HUES64 (cell line): Measurements from ENCODE around the gene ELOF1.

Experiments
- H3K27ac ChIP-seq: 2 replicates; pipeline ENCODE4 v1.7.0; 2013; ENCODE audit warnings: low read depth, low read length, inconsistent platforms
- H3K27me3 ChIP-seq: 2 replicates; pipeline ENCODE4 v1.6.1; 2013; ENCODE audit warnings: mild to moderate bottlenecking, low read length; ENCODE audit not compliant: insufficient read depth
- H3K36me3 ChIP-seq: 2 replicates; pipeline ENCODE4 v1.6.1; 2013; ENCODE audit warnings: mild to moderate bottlenecking, low read length; ENCODE audit not compliant: insufficient read depth
- H3K4me1 ChIP-seq: 2 replicates; pipeline ENCODE4 v1.6.1; 2013; ENCODE audit warnings: mild to moderate bottlenecking, low read length, moderate library complexity; ENCODE audit not compliant: insufficient read depth
- H3K4me3 ChIP-seq: 2 replicates; pipeline ENCODE4 v1.5.1; 2013; ENCODE audit warnings: mild to moderate bottlenecking, low read length, moderate library complexity
- H3K9ac ChIP-seq: 2 replicates; pipeline ENCODE4 v1.6.1; 2013; ENCODE audit warnings: mild to moderate bottlenecking, low read depth, low read length
- H3K9me3 ChIP-seq: 2 replicates; pipeline ENCODE4 v1.6.1; 2013; ENCODE audit warnings: low read depth, low read length; ENCODE audit not compliant: insufficient read depth
- WGBS: fragments of 150-250, 120-280 bp; methylation state at CpG from one replicate; pipeline ENCODE4 v1.1.7; 2013; ENCODE audit warnings: missing lambda C conversion rate; 5-methylcytosine and 5-hydroxymethylcytosine counted together

Gene ELOF1

DNA sequence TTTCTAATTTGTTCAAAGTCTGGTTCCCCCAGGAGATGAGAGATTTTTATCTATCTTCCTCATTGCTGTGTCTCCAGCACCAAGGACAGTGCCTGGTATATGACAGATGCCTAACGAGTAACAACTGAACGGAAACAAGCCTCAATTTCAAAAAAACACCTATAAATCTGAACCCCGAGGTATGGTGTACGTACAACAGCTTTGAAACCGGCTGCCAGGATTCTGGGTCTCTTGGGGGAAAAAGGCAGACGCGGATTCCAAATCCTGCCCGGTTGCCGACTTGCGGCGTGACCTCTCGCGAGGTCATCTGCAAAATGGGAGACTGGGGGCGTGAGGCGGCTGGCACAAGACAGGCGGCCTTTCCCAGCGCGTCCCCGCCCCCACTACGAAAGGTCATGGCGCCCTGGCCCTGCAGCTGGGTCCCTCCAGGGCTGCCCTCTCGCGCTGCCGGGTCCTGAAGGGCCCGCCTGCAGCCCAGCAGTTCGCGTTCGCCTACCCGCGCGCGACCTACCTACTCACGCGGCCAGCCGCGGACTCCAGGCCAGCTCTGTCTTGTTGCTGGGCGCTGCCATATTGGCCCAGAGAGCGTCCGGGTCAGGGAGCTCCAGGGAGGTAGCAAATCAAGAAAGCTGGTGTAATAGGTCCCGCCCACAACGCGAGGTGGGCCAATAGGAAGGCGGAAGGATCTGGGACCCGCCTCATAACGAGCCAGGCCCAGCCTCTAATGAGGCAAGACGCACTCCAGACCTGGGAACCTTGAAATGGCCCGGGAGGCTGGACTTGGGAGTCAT lies 30.3 kb downstream of the ELOF1 start, which contains the start of gene ECSIT:
Gene ECSIT, minus strand, starts transcription at position 584 of the 791 bp plus-strand sequence. CDS start 9,964 bp downstream, outside the sequence.
- peak within 1 kb of the TSS; percentile 96 for H3K27ac ChIP-seq
- no peaks in the 10 kb centered on the region for H3K9me3 ChIP-seq
- no peaks in the 10 kb centered on the region for H3K27me3 ChIP-seq
- no peaks in the 10 kb centered on the region for H3K4me1 ChIP-seq
- H3K4me3 ChIP-seq = peak within 1 kb of the TSS; percentile 71
- H3K9ac ChIP-seq = peak within 1 kb of the TSS; percentile 92
- WGBS = under 1% methylated on average over 47 of the region's 47 CpGs
- no peaks in the 10 kb centered on the region for H3K36me3 ChIP-seq

DNA sequence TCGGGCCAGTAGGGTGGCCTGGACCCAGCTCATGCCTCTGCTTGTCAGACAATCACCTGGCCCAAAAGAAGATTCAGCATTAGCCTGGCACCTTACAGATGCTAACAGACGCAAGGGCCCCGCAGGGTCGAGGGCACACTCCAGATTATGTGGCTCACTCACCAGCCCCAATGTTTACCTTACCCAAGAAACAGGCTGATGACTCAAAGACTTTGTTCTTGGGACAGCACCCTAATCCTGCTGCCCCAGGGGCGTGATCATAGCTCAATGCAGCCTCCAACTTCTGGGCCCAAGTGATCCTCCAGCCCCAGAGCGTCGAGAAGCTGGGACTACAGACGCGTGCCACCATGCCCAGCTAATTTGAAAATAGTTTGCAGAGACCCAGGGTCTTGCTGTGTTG lies 39.9 kb downstream of the ELOF1 start:
- 96% methylated on average over 9 of the region's 9 CpGs for WGBS
- H3K9me3 ChIP-seq = no peaks in the 10 kb centered on the region
- H3K4me1 ChIP-seq = no peaks in the 10 kb centered on the region
- no peaks in the 10 kb centered on the region for H3K27me3 ChIP-seq
- no peak overlapping the region for H3K4me3 ChIP-seq
- no peak overlapping the region for H3K27ac ChIP-seq
- peaks cover 12% of the 10 kb centered on the region; the same call in 1 of the 2 replicates for H3K36me3 ChIP-seq
- H3K9ac ChIP-seq = no peak overlapping the region

DNA sequence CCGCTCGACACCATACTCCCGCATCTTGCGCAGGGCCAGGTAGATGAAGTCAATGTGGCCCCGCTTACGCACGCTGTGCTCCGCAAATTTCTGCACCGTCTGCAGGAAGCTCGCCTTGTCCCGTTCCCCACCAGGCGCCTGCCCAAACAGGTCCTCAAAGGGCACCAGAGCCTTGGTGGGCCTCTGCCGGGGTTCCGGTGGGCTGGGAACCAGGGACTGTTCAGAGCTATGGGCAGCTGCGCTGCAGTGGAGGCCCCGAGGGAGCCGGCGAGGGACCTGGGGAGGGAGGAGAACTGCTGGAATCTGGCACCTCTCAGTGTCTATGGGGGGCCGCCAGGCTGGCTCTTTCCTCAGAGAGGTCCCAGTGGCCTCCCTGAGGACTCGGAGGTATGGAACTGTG lies 45.1 kb downstream of the ELOF1 start:
- Histone ChIP-seq H3K4me3 (no peak overlapping the region), H3K9ac (no peak overlapping the region), H3K4me1 (no peaks in the 10 kb centered on the region), H3K27me3 (no peaks in the 10 kb centered on the region), H3K27ac (no peak overlapping the region), H3K9me3 (no peaks in the 10 kb centered on the region), H3K36me3 (peaks cover 24% of the 10 kb centered on the region)
- 93% methylated on average over 20 of the region's 20 CpGs for WGBS

DNA sequence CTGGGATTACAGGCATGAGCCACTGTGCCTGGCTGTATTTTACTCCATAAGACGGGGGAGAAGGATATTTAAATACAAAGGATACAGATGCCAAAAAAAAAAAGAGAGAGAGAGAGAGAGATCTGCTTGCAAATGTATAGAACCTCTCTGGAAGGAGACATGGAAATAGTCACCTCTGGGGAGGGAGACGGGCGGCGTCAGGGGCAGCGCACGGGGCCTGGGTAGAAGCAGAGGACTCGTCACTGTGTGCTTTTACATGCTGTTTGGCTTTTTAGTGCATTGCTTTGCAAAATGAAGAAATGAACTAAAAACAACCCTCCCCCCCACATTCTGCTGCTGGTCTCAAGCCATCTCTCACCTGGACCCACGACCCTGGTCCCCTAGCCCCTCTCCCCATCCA lies 48.6 kb downstream of the ELOF1 start:
- H3K27me3 ChIP-seq = no peaks in the 10 kb centered on the region
- H3K9me3 ChIP-seq = no peaks in the 10 kb centered on the region
- peaks cover 16% of the 10 kb centered on the region for H3K36me3 ChIP-seq
- no peak overlapping the region for H3K9ac ChIP-seq
- H3K4me1 ChIP-seq = no peaks in the 10 kb centered on the region
- no peak overlapping the region for H3K4me3 ChIP-seq
- no peak overlapping the region for H3K27ac ChIP-seq
- 93% methylated on average over 8 of the region's 8 CpGs for WGBS

DNA sequence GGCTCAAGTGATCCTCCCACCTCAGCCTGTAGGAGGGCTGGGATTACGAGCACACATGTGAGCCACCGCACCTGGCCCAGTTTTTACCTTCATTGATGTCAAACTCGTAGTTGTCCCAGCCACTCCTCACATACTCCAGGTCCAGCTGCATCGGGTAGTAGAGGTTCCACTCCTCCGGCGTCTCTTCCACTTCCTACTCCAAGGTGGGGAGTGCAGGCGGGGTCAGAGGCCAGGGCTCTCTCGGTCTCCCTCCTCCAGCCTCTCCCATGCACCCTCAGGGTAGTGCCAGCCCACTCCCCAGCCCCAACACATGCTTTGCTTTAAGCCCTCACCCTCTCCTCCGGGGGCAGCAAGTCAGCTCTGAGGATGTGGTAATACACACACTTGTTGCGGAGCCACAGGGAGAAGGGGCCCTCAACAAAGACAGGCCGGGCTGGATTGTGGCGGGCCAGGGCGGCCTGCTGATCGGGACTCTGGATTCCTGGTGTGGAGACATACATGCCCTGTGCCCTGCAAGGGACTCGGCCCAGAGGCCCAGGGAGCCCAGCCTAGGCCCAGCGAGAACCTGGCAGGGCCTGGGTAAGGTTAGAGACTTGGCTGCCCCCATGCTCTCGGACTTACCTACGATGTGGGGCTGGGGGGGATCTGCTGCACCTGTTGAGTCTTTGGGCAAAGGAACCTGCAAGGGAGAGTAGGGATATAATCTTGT lies 51.5 kb downstream of the ELOF1 start:
- H3K9ac ChIP-seq = no peak overlapping the region
- H3K9me3 ChIP-seq = no peaks in the 10 kb centered on the region
- peaks cover 5% of the 10 kb centered on the region; the same call in 1 of the 2 replicates for H3K4me1 ChIP-seq
- no peak overlapping the region for H3K4me3 ChIP-seq
- no peaks in the 10 kb centered on the region for H3K27me3 ChIP-seq
- H3K36me3 ChIP-seq = peaks cover 9% of the 10 kb centered on the region
- no peak overlapping the region for H3K27ac ChIP-seq
- WGBS = 94% methylated on average over 18 of the region's 18 CpGs

DNA sequence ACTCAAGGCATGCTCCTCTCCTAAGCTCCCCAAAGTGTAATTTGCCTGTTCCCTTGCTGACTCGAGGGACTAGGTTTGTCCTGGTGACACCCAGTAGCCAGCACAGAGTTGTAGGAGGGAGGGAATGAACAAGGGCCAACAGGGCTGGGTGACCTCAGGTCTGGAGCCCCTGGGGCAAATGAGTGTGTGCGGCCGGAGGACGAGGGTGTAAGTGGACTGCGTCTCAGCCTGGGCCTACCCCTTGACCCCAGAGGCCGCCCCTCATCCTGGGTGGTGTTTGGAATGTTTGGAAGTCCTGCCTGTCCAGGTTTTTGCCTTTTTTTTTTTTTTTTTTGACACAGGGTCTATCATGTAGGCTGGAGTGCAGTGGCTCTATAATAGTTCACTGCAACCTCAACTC lies 52.1 kb downstream of the ELOF1 start:
- Histone ChIP-seq H3K9ac (no peak overlapping the region), H3K9me3 (no peaks in the 10 kb centered on the region), H3K27ac (no peak overlapping the region), H3K36me3 (peaks cover 5% of the 10 kb centered on the region), H3K4me3 (no peak overlapping the region), H3K4me1 (peaks cover 5% of the 10 kb centered on the region; the same call in 1 of the 2 replicates), H3K27me3 (no peaks in the 10 kb centered on the region)
- WGBS = 92% methylated on average over 6 of the region's 6 CpGs

DNA sequence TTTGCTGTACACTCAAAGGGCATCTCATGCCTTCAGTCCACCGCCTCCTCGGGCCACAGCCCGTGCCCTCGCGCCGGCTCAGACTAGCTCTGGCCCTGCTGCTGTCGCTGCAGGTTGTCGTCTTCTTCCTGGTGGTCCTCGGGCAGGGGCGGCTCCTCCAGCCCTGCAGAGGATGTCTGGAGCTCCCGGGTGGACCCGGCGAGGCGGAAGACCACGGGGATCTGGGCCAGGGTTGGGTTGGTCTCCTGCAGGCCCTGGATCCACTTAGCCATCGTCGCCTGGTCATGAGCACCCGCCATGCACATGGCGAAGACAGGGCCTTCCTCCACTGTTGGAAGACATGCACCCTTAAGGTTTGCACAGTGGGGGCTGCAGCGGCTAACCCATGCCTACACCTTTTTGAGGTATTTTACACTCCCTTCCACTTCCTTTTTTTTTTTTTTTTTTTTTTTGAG lies 52.9 kb downstream of the ELOF1 start:
- Histone ChIP-seq H3K4me3 (peak overlapping the region; percentile 83), H3K4me1 (peaks cover 5% of the 10 kb centered on the region; the same call in 1 of the 2 replicates), H3K27me3 (no peaks in the 10 kb centered on the region), H3K9ac (peak overlapping the region; percentile 93), H3K36me3 (peaks cover 1% of the 10 kb centered on the region), H3K27ac (peak overlapping the region; percentile 15), H3K9me3 (no peaks in the 10 kb centered on the region)
- WGBS = 61% methylated on average over 20 of the region's 20 CpGs

DNA sequence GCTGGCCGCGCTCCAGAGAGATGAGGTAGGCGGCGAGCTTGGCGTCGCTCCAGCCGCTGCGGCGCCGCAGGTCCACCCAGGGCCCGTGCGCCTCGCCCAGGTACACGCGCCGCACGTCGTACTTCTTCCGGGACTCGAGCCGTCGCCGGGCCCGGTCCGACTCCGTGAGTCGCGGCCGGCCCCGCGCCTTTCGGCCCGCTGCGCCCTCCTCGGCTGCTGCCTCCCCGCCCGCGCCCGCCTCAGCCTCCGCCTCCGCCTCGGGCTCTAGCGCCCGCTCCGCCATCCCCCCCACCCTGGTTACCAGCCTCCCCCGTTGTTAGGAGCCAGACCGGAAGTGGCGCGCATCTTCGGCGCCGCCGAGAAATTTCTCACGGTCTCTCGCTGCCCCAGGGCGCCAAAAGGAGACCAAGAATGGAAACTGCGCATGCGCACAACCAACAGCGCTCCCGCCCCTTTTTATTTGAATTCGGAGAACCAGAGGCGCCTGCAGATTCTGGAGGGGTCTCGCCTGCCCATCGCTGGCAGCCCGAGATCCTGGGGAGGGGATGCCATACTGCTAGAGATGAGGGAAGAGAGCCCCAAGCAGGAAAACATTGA lies 53.4 kb downstream of the ELOF1 start, which contains the start of gene ZNF653:
Gene ZNF653, minus strand, starts transcription at position 336 of the 597 bp plus-strand sequence. Its CDS starts 53 bp downstream, at position 283.
- WGBS = under 1% methylated on average over 65 of the region's 65 CpGs
- H3K4me1 ChIP-seq = peaks cover 5% of the 10 kb centered on the region; the same call in 1 of the 2 replicates
- H3K4me3 ChIP-seq = peak within 1 kb of the TSS; percentile 83
- H3K27ac ChIP-seq = peak within 1 kb of the TSS; percentile 95
- peak within 1 kb of the TSS; percentile 93 for H3K9ac ChIP-seq
- H3K36me3 ChIP-seq = no peaks in the 10 kb centered on the region
- no peaks in the 10 kb centered on the region for H3K9me3 ChIP-seq
- no peaks in the 10 kb centered on the region for H3K27me3 ChIP-seq

DNA sequence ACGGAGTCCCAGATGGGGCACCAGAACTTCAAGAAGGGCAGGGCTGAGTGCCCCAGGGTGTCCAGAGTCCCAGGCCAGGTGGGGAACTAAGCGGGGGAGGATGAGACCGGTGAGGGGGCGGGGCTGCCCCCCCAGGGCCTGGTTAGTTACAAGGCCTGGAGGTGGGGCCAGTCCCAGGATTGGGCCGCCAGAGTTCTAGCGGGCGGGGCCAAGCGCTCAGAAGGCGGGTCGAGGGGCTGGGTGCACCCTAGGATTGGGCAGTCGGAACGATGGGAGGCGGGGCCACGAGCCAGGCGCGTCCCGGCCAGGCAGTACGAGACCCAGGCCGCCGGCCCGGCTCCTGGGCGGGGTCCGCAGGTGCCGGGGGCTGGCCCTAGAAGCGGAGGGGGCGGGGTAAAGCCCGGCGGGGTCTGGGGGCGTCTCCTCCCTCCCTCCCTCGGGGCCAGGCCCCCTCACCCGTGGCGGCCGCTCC lies 54.0 kb downstream of the ELOF1 start:
- Histone ChIP-seq H3K36me3 (no peaks in the 10 kb centered on the region), H3K9ac (peak overlapping the region; percentile 93), H3K27me3 (no peaks in the 10 kb centered on the region), H3K4me1 (peaks cover 5% of the 10 kb centered on the region; the same call in 1 of the 2 replicates), H3K9me3 (no peaks in the 10 kb centered on the region), H3K27ac (peak overlapping the region; percentile 95), H3K4me3 (peak overlapping the region; percentile 83)
- under 1% methylated on average over 33 of the region's 33 CpGs for WGBS

DNA sequence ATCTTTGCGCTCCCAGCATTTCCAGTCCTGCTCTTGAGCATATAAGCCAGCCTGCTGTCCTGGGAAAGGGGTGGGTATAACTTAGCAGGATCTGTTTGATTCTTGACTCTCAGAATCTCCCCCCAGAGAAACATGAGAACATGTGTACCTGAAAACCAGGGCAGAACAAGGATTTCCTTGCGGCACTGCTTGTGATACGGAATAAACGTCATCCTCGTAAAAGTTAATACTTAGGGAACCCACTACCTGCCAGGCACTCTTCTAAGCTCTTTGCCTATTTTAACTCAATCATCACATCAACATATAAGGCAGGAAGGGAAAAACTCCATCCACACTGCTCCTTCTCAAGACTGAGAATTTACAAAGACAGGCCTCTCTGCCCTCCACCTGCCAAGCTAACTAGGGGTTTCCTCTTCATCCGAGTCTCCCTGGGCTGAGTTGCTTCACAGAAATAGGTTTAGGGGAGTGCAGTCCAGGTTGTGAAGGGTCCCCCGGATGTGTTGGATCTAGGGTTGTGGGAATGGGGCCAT lies 54.5 kb downstream of the ELOF1 start:
- Histone ChIP-seq H3K9ac (peak overlapping the region; percentile 73), H3K27ac (0 out of 2 replicates have a peak overlapping the region, but pooled peaks have one; percentile 9)
- 69% methylated on average over 7 of the region's 7 CpGs for WGBS

More for the DNA sequence above, 54.5 kb downstream of the ELOF1 start:
- Histone ChIP-seq H3K36me3 (no peaks in the 10 kb centered on the region), H3K4me3 (peak overlapping the region; percentile 83), H3K27me3 (no peaks in the 10 kb centered on the region), H3K4me1 (peaks cover 5% of the 10 kb centered on the region; the same call in 1 of the 2 replicates), H3K9me3 (no peaks in the 10 kb centered on the region)
